ENCODE data around the gene U2SURP. TPM values are rescaled to one million over a fixed set of nuclear protein-coding genes. Genes with fewer than 3 reads are reported as not detected.
"Not testable (repeated sequence)": the region's sequence is repeated elsewhere in the genome, so short reads cannot be mapped to it uniquely, and the experiment has no call there.

The U2SURP gene
- total RNA-seq, 1 experiment from 2014 or later = 275 TPM

- intact Hi-C loops (cut with micrococcal nuclease; ENCODE audit: unreplicated experiment) = loop anchor here (1.0 to 2.0 kb wide), 3 partner anchors 58 to 400 kb away; no protein-coding TSS in a partner anchor
- DNase-seq = no peak
- BruUV-seq (replicated peaks) = no TSS peak
Observed at GRCh38 chr3:142987080-142987700, 14.2 kb upstream of the U2SURP start.

DNA sequence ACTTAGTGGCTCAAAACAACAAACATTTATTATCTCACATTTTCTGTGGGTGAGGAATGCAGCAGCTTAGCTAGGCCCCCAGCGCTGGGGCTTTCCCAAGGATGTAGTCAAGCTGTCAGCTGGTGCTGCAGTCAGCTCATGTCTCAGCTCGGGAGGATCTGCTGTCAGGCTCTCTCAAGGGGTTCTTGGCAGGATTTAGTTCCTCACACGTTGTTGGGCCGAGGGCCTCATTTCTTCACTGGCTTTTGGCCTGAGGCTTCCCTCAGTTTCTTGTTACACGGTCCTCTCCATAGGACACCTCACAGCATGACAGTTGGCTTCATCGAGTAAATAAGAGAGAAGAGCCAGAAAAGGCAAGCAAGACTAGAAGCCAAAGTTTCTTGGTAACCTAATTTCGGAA, 13.7 kb upstream of the U2SURP start:
- intact Hi-C loops (cut with micrococcal nuclease; ENCODE audit: unreplicated experiment) = loop anchor here (1.0 to 2.0 kb wide), 3 partner anchors 58 to 401 kb away; no protein-coding TSS in a partner anchor
- BruUV-seq (replicated peaks) = no TSS peak
- peaks cover 1% of the 10 kb centered on the region for H3K4me1 Mint-ChIP-seq (ENCODE audit: low read depth, unreplicated experiment)
- no peak overlapping the region for H3K4me3 Mint-ChIP-seq (ENCODE audit: low read depth, unreplicated experiment)
- CTCF ChIA-PET = interaction anchor here (1.5 to 2.2 kb wide), 2 partner anchors 117 to 159 kb away, joined by 3 to 12 read pairs; no protein-coding TSS in a partner anchor
- TF ChIP-seq, protein P1, sequence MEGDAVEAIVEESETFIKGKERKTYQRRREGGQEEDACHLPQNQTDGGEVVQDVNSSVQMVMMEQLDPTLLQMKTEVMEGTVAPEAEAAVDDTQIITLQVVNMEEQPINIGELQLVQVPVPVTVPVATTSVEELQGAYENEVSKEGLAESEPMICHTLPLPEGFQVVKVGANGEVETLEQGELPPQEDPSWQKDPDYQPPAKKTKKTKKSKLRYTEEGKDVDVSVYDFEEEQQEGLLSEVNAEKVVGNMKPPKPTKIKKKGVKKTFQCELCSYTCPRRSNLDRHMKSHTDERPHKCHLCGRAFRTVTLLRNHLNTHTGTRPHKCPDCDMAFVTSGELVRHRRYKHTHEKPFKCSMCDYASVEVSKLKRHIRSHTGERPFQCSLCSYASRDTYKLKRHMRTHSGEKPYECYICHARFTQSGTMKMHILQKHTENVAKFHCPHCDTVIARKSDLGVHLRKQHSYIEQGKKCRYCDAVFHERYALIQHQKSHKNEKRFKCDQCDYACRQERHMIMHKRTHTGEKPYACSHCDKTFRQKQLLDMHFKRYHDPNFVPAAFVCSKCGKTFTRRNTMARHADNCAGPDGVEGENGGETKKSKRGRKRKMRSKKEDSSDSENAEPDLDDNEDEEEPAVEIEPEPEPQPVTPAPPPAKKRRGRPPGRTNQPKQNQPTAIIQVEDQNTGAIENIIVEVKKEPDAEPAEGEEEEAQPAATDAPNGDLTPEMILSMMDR (IDR thresholded peaks at IDR 0.05; ENCODE audit: unreplicated experiment) = no peak
- no peak for DNase-seq
- H3K36me3 Mint-ChIP-seq (ENCODE audit: insufficient read depth, unreplicated experiment) = no peaks in the 10 kb centered on the region
- H3K9me3 Mint-ChIP-seq (ENCODE audit: low read depth, unreplicated experiment) = no peaks in the 10 kb centered on the region
- H3K27ac Mint-ChIP-seq (ENCODE audit: unreplicated experiment) = no peak overlapping the region
- H3K27me3 Mint-ChIP-seq (ENCODE audit: unreplicated experiment) = peaks cover 15% of the 10 kb centered on the region

More at GRCh38 chr3:142987080-142987700, 14.2 kb upstream of the U2SURP start:
- Mint-ChIP-seq H3K9me3 (ENCODE audit: low read depth, unreplicated experiment) (no peaks in the 10 kb centered on the region), H3K27ac (ENCODE audit: unreplicated experiment) (no peak overlapping the region), H3K27me3 (ENCODE audit: unreplicated experiment) (peaks cover 15% of the 10 kb centered on the region), H3K4me3 (ENCODE audit: low read depth, unreplicated experiment) (no peak overlapping the region), H3K4me1 (ENCODE audit: low read depth, unreplicated experiment) (no peaks in the 10 kb centered on the region), H3K36me3 (ENCODE audit: insufficient read depth, unreplicated experiment) (no peaks in the 10 kb centered on the region)
- CTCF ChIA-PET = interaction anchor here (1.5 to 2.2 kb wide), 2 partner anchors 116 to 158 kb away, joined by 3 to 12 read pairs; no protein-coding TSS in a partner anchor
- TF ChIP-seq, protein P1 (IDR thresholded peaks at IDR 0.05; ENCODE audit: unreplicated experiment) = peak; percentile 84

DNA sequence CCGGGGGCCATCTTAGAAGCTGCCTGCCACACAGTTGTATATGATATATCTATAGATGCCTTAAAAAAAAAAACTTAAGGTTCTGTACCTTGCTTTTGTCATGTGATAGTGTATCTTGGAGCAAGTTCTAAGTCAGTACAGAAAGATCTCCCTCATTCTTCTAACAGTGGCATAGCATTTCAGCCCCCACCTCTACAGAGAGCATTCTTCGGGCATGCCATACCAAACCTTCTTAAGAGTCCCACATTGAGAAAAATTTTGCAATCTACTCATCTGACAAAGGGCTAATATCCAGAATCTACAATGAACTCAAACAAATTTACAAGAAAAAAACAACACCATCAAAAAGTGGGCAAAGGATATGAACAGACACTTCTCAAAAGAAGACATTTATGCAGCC, 13.1 kb upstream of the U2SURP start:
- CTCF ChIA-PET = interaction anchor here (0.6 to 2.2 kb wide), 2 partner anchors 144 to 159 kb away, joined by 3 to 12 read pairs; no protein-coding TSS in a partner anchor
- H3K27ac Mint-ChIP-seq (ENCODE audit: unreplicated experiment); BruUV-seq (replicated peaks); intact Hi-C loops (cut with micrococcal nuclease; ENCODE audit: unreplicated experiment); H3K4me3 Mint-ChIP-seq (ENCODE audit: low read depth, unreplicated experiment); H3K9me3 Mint-ChIP-seq (ENCODE audit: low read depth, unreplicated experiment); DNase-seq; H3K4me1 Mint-ChIP-seq (ENCODE audit: low read depth, unreplicated experiment); H3K36me3 Mint-ChIP-seq (ENCODE audit: insufficient read depth, unreplicated experiment): not testable (repeated sequence)
- peaks cover 14% of the 10 kb centered on the region for H3K27me3 Mint-ChIP-seq (ENCODE audit: unreplicated experiment)

DNA sequence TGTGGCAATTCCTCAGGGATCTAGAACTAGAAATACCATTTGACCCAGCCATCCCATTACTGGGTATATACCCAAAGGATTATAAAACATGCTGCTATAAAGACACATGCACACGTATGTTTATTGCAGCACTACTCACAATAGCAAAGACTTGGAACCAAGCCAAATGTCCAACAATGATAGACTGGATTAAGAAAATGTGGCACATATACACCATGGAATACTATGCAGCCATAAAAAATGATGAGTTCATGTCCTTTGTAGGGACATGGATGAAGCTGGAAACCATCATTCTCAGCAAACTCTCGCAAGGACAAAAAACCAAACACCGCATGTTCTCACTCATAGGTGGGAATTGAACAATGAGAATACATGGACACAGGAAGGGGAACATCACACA, 12.5 kb upstream of the U2SURP start:
- DNase-seq; CTCF ChIA-PET; H3K36me3 Mint-ChIP-seq (ENCODE audit: insufficient read depth, unreplicated experiment); H3K27me3 Mint-ChIP-seq (ENCODE audit: unreplicated experiment); H3K27ac Mint-ChIP-seq (ENCODE audit: unreplicated experiment); H3K4me3 Mint-ChIP-seq (ENCODE audit: low read depth, unreplicated experiment); H3K9me3 Mint-ChIP-seq (ENCODE audit: low read depth, unreplicated experiment); intact Hi-C loops (cut with micrococcal nuclease; ENCODE audit: unreplicated experiment); BruUV-seq (replicated peaks): not testable (repeated sequence)
- H3K4me1 Mint-ChIP-seq (ENCODE audit: low read depth, unreplicated experiment) = peaks cover 13% of the 10 kb centered on the region

GRCh38 chr3:142990721-142991120, 10.6 kb upstream of the U2SURP start:
- no peaks in the 10 kb centered on the region for H3K27me3 Mint-ChIP-seq (ENCODE audit: unreplicated experiment)
- intact Hi-C loops (cut with micrococcal nuclease; ENCODE audit: unreplicated experiment) = loop anchor here (5.0 kb wide), 1 partner anchor 148 kb away; no protein-coding TSS in a partner anchor
- DNase-seq = no peak
- no peaks in the 10 kb centered on the region for H3K36me3 Mint-ChIP-seq (ENCODE audit: insufficient read depth, unreplicated experiment)
- H3K4me1 Mint-ChIP-seq (ENCODE audit: low read depth, unreplicated experiment) = peaks cover 19% of the 10 kb centered on the region
- BruUV-seq (replicated peaks) = no TSS peak
- H3K27ac Mint-ChIP-seq (ENCODE audit: unreplicated experiment) = no peak overlapping the region
- no peak overlapping the region for H3K4me3 Mint-ChIP-seq (ENCODE audit: low read depth, unreplicated experiment)
- TF ChIP-seq, protein P1 (IDR thresholded peaks at IDR 0.05; ENCODE audit: unreplicated experiment) = no peak
- CTCF ChIA-PET = interaction anchor here (1.4 kb wide), 1 partner anchor 9 kb away, joined by 4 read pairs; no protein-coding TSS in a partner anchor
- H3K9me3 Mint-ChIP-seq (ENCODE audit: low read depth, unreplicated experiment) = no peaks in the 10 kb centered on the region

Measured in Calu3 (cell line).